ENCODE results near the gene SHTN1.

Gene SHTN1

DNA sequence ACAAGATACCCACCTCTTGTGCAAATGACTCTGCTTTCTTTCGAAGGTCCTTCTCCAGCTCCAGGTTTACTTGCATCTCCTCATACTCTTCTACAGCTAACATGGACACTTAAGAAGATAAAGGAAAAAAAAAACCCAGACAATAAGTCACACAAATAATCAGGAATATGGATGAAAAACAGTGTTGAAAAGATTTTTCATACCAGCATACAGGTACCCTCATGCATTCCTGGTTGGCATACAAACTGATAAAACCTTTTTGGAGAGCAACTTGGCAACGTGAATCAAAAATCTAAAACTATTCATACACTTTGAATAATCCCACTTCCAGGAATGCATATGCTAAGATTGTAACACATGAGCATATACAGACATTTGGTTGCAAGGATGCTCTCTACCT lies 60.1 kb downstream of the SHTN1 start:
- TF ChIP-seq, protein P1, sequence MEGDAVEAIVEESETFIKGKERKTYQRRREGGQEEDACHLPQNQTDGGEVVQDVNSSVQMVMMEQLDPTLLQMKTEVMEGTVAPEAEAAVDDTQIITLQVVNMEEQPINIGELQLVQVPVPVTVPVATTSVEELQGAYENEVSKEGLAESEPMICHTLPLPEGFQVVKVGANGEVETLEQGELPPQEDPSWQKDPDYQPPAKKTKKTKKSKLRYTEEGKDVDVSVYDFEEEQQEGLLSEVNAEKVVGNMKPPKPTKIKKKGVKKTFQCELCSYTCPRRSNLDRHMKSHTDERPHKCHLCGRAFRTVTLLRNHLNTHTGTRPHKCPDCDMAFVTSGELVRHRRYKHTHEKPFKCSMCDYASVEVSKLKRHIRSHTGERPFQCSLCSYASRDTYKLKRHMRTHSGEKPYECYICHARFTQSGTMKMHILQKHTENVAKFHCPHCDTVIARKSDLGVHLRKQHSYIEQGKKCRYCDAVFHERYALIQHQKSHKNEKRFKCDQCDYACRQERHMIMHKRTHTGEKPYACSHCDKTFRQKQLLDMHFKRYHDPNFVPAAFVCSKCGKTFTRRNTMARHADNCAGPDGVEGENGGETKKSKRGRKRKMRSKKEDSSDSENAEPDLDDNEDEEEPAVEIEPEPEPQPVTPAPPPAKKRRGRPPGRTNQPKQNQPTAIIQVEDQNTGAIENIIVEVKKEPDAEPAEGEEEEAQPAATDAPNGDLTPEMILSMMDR (IDR thresholded peaks at IDR 0.05; ENCODE audit: low read depth, low read length, poor library complexity, severe bottlenecking), result no peak
- TF ChIP-seq EZH2phosphoT487 (IDR thresholded peaks at IDR 0.05; ENCODE audit: borderline replicate concordance, low read length), result no peak
- Histone ChIP-seq H3K27me3 (ENCODE audit: control insufficient read depth, low read length) (no peaks in the 10 kb centered on the region), H3K9me3 (ENCODE audit: control insufficient read depth, insufficient read depth, low read length) (no peaks in the 10 kb centered on the region), H3K4me1 (ENCODE audit: control insufficient read depth, low read length) (no peaks in the 10 kb centered on the region), H3K27ac (ENCODE audit: low read depth, low read length) (no peak overlapping the region), H3K4me3 (ENCODE audit: low read length) (no peak overlapping the region), H3F3A (ENCODE audit: control insufficient read depth, insufficient read depth) (no peaks in the 10 kb centered on the region), H3K9me2 (replicated peaks; ENCODE audit: control insufficient read depth, low read length) (no peaks in the 10 kb centered on the region), H3K4me2 (ENCODE audit: low read length) (no peak overlapping the region), H3K36me3 (ENCODE audit: control insufficient read depth, low read length) (no peaks in the 10 kb centered on the region), H4K20me1 (ENCODE audit: control insufficient read depth, insufficient read depth, low read depth, low read length) (no peaks in the 10 kb centered on the region), H3K79me2 (ENCODE audit: control insufficient read depth, low read length) (no peaks in the 10 kb centered on the region)

DNA sequence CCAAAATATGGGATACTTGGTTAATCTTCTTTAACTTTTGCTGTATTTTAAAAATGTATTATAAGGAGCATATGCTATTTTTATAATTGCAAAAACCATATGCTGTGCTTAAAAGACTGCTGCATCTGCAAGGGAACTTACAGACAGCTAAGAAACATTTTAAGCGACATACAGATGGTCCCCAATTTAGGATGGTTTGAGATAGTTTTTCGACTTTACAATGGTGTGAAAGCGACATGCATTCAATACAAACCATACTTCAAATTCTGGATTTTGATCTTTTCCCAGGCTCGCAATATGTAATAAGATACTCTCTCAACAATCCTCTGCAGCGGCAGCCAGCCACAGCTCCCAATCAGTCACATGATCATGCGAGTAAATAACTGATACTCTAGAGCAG lies 73.2 kb downstream of the SHTN1 start:
- TF ChIP-seq EZH2phosphoT487 (IDR thresholded peaks at IDR 0.05; ENCODE audit: borderline replicate concordance, low read length), result no peak
- TF ChIP-seq, protein P1 (IDR thresholded peaks at IDR 0.05; ENCODE audit: low read depth, low read length, poor library complexity, severe bottlenecking), result no peak
- H3K9me2 ChIP-seq (replicated peaks; ENCODE audit: control insufficient read depth, low read length), result no peaks in the 10 kb centered on the region
- no peaks in the 10 kb centered on the region for H3K9me3 ChIP-seq (ENCODE audit: control insufficient read depth, insufficient read depth, low read length)
- no peaks in the 10 kb centered on the region for H3K4me1 ChIP-seq (ENCODE audit: control insufficient read depth, low read length)
- H3F3A ChIP-seq (ENCODE audit: control insufficient read depth, insufficient read depth), result no peaks in the 10 kb centered on the region
- peaks cover 4% of the 10 kb centered on the region; the same call in 1 of the 2 replicates for H3K27me3 ChIP-seq (ENCODE audit: control insufficient read depth, low read length)
- H3K4me3 ChIP-seq (ENCODE audit: low read length), result no peak overlapping the region
- H3K27ac ChIP-seq (ENCODE audit: low read depth, low read length), result no peak overlapping the region
- no peaks in the 10 kb centered on the region for H3K36me3 ChIP-seq (ENCODE audit: control insufficient read depth, low read length)
- no peaks in the 10 kb centered on the region for H3K79me2 ChIP-seq (ENCODE audit: control insufficient read depth, low read length)
- no peak overlapping the region for H3K4me2 ChIP-seq (ENCODE audit: low read length)
- H4K20me1 ChIP-seq (ENCODE audit: control insufficient read depth, insufficient read depth, low read depth, low read length), result no peaks in the 10 kb centered on the region

DNA sequence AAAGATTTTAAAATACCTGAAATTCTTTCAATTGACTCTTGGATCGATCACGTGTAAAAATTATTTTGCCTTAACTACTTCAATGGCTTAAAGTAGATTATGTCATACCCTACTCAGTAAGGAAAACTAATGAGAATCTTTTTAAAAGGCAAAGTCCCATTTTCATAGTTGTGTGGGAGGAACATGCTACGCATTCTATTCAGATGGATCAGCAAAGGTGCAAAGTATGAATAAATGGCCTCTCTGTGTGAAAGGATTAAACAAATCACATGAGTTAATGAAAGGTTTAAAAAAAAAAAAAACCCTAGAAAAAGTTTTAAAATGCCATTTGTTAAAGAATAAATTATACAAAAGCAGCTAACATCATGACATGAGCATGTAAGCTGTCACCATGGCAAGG lies 78.6 kb downstream of the SHTN1 start:
- H3K9me2 ChIP-seq (replicated peaks; ENCODE audit: control insufficient read depth, low read length), result no peaks in the 10 kb centered on the region
- no peak overlapping the region for H3K4me2 ChIP-seq (ENCODE audit: low read length)
- no peak overlapping the region for H3K27ac ChIP-seq (ENCODE audit: low read depth, low read length)
- no peak for TF ChIP-seq EZH2phosphoT487 (IDR thresholded peaks at IDR 0.05; ENCODE audit: borderline replicate concordance, low read length)
- TF ChIP-seq, protein P1 (IDR thresholded peaks at IDR 0.05; ENCODE audit: low read depth, low read length, poor library complexity, severe bottlenecking), result no peak
- no peaks in the 10 kb centered on the region for H3F3A ChIP-seq (ENCODE audit: control insufficient read depth, insufficient read depth)
- H3K4me1 ChIP-seq (ENCODE audit: control insufficient read depth, low read length), result no peaks in the 10 kb centered on the region
- H3K27me3 ChIP-seq (ENCODE audit: control insufficient read depth, low read length), result peaks cover 4% of the 10 kb centered on the region; the same call in 1 of the 2 replicates
- no peaks in the 10 kb centered on the region for H3K36me3 ChIP-seq (ENCODE audit: control insufficient read depth, low read length)
- H4K20me1 ChIP-seq (ENCODE audit: control insufficient read depth, insufficient read depth, low read depth, low read length), result no peaks in the 10 kb centered on the region
- no peaks in the 10 kb centered on the region for H3K79me2 ChIP-seq (ENCODE audit: control insufficient read depth, low read length)
- H3K4me3 ChIP-seq (ENCODE audit: low read length), result no peak overlapping the region
- H3K9me3 ChIP-seq (ENCODE audit: control insufficient read depth, insufficient read depth, low read length), result no peaks in the 10 kb centered on the region

Measured in DOHH2 (cell line).